Esophagus squamous epithelium (tissue), 4 donors: ENCODE results near the gene KCNMB2.

Experiments
- POLR2A ChIP-seq, 4 donors: fragments of 450-650 bp; IDR thresholded peaks; one replicate each; pipeline ENCODE4 v1.6.1; 2017; ENCODE audit warnings: antibody characterized with exemption in 4 of 4, mild to moderate bottlenecking in 4 of 4, moderate library complexity in 3 of 4
- TF ChIP-seq, protein P1 (sequence below), 6 experiments: fragments of 450-650 bp in 4 of 6; fragments of 200-600 bp in 2 of 6; sonication (generic) in 2 of 6; IDR thresholded peaks; one replicate each; pipeline ENCODE4 v1.5.1; 2016 to 2019; ENCODE audit warnings: antibody characterized with exemption in 6 of 6, mild to moderate bottlenecking in 4 of 6, moderate library complexity in 4 of 6

DNA sequence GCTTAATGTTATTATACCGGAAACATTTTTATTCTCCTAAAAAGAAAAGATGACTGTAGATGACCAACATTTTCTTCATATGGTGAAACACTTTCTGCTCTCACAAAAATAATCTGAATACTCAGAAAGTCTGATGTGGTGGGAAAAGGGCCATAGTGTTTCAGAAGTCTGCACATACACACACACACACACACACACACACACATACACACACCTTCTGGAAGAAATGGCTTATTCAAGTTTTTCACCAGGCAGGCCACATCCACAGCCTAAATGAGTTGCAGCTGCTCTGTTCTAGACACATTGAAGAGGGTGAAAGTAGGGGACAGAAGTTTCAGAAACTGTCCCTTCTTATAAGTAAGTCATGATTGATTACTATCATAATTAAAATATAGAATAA lies 315.3 kb downstream of the KCNMB2 start:
- TF ChIP-seq POLR2A (IDR thresholded peaks at IDR 0.05): no peak
- TF ChIP-seq, protein P1, sequence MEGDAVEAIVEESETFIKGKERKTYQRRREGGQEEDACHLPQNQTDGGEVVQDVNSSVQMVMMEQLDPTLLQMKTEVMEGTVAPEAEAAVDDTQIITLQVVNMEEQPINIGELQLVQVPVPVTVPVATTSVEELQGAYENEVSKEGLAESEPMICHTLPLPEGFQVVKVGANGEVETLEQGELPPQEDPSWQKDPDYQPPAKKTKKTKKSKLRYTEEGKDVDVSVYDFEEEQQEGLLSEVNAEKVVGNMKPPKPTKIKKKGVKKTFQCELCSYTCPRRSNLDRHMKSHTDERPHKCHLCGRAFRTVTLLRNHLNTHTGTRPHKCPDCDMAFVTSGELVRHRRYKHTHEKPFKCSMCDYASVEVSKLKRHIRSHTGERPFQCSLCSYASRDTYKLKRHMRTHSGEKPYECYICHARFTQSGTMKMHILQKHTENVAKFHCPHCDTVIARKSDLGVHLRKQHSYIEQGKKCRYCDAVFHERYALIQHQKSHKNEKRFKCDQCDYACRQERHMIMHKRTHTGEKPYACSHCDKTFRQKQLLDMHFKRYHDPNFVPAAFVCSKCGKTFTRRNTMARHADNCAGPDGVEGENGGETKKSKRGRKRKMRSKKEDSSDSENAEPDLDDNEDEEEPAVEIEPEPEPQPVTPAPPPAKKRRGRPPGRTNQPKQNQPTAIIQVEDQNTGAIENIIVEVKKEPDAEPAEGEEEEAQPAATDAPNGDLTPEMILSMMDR (IDR thresholded peaks at IDR 0.05): no peak
